Mucosa of descending colon (tissue), 3 donors: ENCODE results near the gene IFNK. TPM values are rescaled to one million over a fixed set of nuclear protein-coding genes. Genes with fewer than 3 reads are reported as not detected.

Experiments used
- ATAC-seq: fragments of 200-7000 bp; cut with Tn5 transposase; one replicate; pipeline ENCODE4 v1.9.1; 2020; ENCODE audit warnings: mild to moderate bottlenecking, moderate library complexity
- DNase-seq, 3 donors: peaks; one replicate each; pipeline ENCODE4 v3.0.0-alpha.2; 2020
- H3K36me3 ChIP-seq: fragments of 200-600 bp; one replicate; pipeline ENCODE4 v1.8.0; 2021; ENCODE audit warnings: low read depth, mild to moderate bottlenecking
- H3K4me1 ChIP-seq: fragments of 200-600 bp; one replicate; pipeline ENCODE4 v1.8.0; 2021; ENCODE audit warnings: low read depth, mild to moderate bottlenecking
- H3K4me3 ChIP-seq: fragments of 200-600 bp; one replicate; pipeline ENCODE4 v1.8.0; 2021; ENCODE audit warnings: mild to moderate bottlenecking
- H3K9me3 ChIP-seq: fragments of 200-600 bp; one replicate; pipeline ENCODE4 v1.8.0; 2021; ENCODE audit warnings: mild to moderate bottlenecking
- intact Hi-C, 2 donors: fragments of 100-400 bp; cut with DNase I in 1 of 2; cut with micrococcal nuclease in 1 of 2; formaldehyde crosslinking; loops; one replicate each; pipeline versions ENCODE4 v1.11.0 to v1.11.1; 2022; cut with DNase I, micrococcal nuclease
- total RNA-seq, 3 donors: library from RNA; stranded (reverse); fragmentation: NEBNext Ultra II Directional in 2 of 3; extraction: Animal tissue kit (Norgen Biotek cat#: 25700) in 2 of 3; gene quantifications; one replicate each; pipeline versions ENCODE4 v1.2.1 to v1.2.4, GENCODE V29; 2021 to 2023
- TF ChIP-seq, protein P1 (sequence below): fragments of 200-600 bp; IDR thresholded peaks from one replicate; pipeline ENCODE4 v1.8.0; 2022; ENCODE audit warnings: antibody characterized with exemption, mild to moderate bottlenecking
- donor health status: DM: no; HTN: no; CAD: no; lungs with moderate emphysema.
- donor health status: DM: no; HTN: no; CAD: no.
- donor health status: DM: no; HTN: yes; CAD: no.

Gene IFNK
- total RNA-seq, 3 donors from 2014 or later = not detected

DNA sequence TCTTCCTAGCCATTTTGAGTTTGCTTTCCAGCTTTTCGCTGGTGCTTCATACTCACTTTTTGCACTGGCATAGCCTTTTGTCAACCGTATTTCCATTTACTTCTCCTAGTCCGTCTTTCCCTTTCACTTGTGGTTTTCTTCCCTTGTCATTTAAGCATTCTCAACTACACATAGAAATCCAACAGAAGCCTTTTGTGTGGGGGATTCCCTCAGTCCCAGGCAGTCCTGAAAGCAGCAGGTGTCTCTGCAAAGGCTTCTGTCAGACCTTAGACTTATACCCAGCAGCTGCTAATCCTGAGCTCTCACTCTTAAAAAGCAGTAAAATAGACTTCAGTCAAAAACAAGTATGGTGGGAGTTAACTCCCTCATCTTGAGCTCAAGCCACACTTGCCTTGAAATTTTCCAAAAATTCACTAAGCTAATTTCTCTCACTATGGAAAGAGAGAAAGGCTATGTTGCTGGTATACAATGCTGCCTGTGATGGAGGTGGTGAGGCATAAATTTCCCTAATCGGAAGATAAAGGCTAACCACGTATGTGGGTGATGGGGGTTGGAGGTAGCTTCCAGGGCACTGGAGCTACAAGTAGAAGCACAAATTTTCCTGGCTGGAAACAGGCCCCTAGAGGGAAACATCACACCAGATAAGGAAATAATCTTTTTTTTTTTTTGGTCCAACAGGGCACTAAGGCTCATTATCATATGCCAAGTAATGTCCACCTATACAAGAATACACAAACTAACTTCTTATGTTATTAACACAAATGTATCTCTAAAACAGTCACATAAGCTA lies 34.8 kb upstream of the IFNK start:
- Histone ChIP-seq H3K4me3 (no peak overlapping the region), H3K4me1 (peaks cover 10% of the 10 kb centered on the region), H3K36me3 (no peaks in the 10 kb centered on the region), H3K9me3 (no peaks in the 10 kb centered on the region)
- TF ChIP-seq, protein P1, sequence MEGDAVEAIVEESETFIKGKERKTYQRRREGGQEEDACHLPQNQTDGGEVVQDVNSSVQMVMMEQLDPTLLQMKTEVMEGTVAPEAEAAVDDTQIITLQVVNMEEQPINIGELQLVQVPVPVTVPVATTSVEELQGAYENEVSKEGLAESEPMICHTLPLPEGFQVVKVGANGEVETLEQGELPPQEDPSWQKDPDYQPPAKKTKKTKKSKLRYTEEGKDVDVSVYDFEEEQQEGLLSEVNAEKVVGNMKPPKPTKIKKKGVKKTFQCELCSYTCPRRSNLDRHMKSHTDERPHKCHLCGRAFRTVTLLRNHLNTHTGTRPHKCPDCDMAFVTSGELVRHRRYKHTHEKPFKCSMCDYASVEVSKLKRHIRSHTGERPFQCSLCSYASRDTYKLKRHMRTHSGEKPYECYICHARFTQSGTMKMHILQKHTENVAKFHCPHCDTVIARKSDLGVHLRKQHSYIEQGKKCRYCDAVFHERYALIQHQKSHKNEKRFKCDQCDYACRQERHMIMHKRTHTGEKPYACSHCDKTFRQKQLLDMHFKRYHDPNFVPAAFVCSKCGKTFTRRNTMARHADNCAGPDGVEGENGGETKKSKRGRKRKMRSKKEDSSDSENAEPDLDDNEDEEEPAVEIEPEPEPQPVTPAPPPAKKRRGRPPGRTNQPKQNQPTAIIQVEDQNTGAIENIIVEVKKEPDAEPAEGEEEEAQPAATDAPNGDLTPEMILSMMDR = no peak
- no peak for DNase-seq
- peak; percentile 40 for ATAC-seq
- intact Hi-C loops = no loop called here

GRCh38 chr9:27491154-27491553 lies 32.9 kb upstream of the IFNK start:
- ATAC-seq = no peak
- Histone ChIP-seq H3K36me3 (no peaks in the 10 kb centered on the region), H3K9me3 (no peaks in the 10 kb centered on the region), H3K4me1 (peaks cover 10% of the 10 kb centered on the region), H3K4me3 (no peak overlapping the region)
- intact Hi-C loops = no loop called here
- no peak for DNase-seq
- TF ChIP-seq, protein P1 = no peak

GRCh38 chr9:27495480-27496134 lies 28.5 kb upstream of the IFNK start:
- H3K9me3 ChIP-seq = no peaks in the 10 kb centered on the region
- intact Hi-C loops = no loop called here
- no peak overlapping the region for H3K4me3 ChIP-seq
- H3K36me3 ChIP-seq = no peaks in the 10 kb centered on the region
- ATAC-seq = no peak
- H3K4me1 ChIP-seq = peaks cover 3% of the 10 kb centered on the region
- no peak for DNase-seq
- TF ChIP-seq, protein P1 = no peak

DNA sequence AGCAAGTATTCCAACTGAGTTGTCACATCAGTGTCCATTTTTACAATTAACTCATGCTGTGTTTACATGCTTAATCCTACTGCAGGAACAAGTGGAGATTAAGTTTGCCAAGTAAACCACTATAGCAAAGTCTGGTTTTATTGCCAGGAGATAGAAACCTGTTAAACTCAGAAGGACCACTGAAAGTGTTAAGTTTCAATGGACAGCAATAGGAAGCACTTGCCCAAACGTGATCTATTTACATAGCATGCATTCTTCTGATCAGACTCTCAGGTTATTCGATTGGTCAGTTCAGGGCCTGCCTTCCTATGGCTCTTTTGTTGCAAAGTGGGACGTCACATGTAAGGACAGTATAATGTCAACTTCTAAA lies 28.0 kb upstream of the IFNK start:
- H3K36me3 ChIP-seq = no peaks in the 10 kb centered on the region
- H3K4me3 ChIP-seq = no peak overlapping the region
- intact Hi-C loops = no loop called here
- ATAC-seq = no peak
- DNase-seq = no peak
- H3K9me3 ChIP-seq = no peaks in the 10 kb centered on the region
- peaks cover 3% of the 10 kb centered on the region for H3K4me1 ChIP-seq
- TF ChIP-seq, protein P1 = no peak

GRCh38 chr9:27497883-27498417 lies 26.1 kb upstream of the IFNK start:
- Histone ChIP-seq H3K36me3 (no peaks in the 10 kb centered on the region), H3K9me3 (no peaks in the 10 kb centered on the region), H3K4me1 (peaks cover 3% of the 10 kb centered on the region), H3K4me3 (no peak overlapping the region)
- DNase-seq = no peak
- intact Hi-C loops = no loop called here
- ATAC-seq = no peak
- TF ChIP-seq, protein P1 = no peak
